WERI-Rb-1 (cell line): Measurements from ENCODE around the gene NRP2.

Experiments used
- DNase-seq: peaks from one replicate; pipeline ENCODE4 v3.0.0-alpha.2; 2020
- H3K27ac ChIP-seq: fragments of 250-450 bp; sonication (Bioruptor Pico); 2 replicates; pipeline ENCODE4 v1.5.1; 2020; ENCODE audit warnings: mild to moderate bottlenecking, moderate library complexity
- H3K27me3 ChIP-seq: fragments of 250-450 bp; sonication (Bioruptor Pico); 2 replicates; pipeline ENCODE4 v1.5.1; 2021; ENCODE audit warnings: mild to moderate bottlenecking, low read depth, moderate library complexity; ENCODE audit not compliant: insufficient read depth, severe bottlenecking
- H3K36me3 ChIP-seq: fragments of 250-450 bp; sonication (Bioruptor Pico); 2 replicates; pipeline ENCODE4 v1.5.1; 2020; ENCODE audit warnings: mild to moderate bottlenecking, moderate library complexity
- H3K4me3 ChIP-seq: 2 replicates; pipeline ENCODE4 v1.5.1; 2011; ENCODE audit warnings: low read depth, mild to moderate bottlenecking, control low read depth, low read length
- H3K9me3 ChIP-seq: fragments of 250-450 bp; sonication (Bioruptor Pico); 2 replicates; pipeline ENCODE4 v1.5.1; 2021; ENCODE audit warnings: mild to moderate bottlenecking, moderate library complexity; ENCODE audit not compliant: severe bottlenecking
- CTCF ChIP-seq: IDR thresholded peaks from 2 replicates; pipeline ENCODE4 v1.5.1; 2011; ENCODE audit warnings: low read depth, mild to moderate bottlenecking, control low read depth, inconsistent platforms, low read length

NRP2 gene

GRCh38 chr2:205805136-205805535 lies 122.8 kb downstream of the NRP2 start:
- H3K27me3 ChIP-seq = no peaks in the 10 kb centered on the region
- TF ChIP-seq CTCF = no peak
- H3K36me3 ChIP-seq = no peaks in the 10 kb centered on the region
- no peaks in the 10 kb centered on the region for H3K9me3 ChIP-seq
- DNase-seq = no peak
- H3K27ac ChIP-seq = peak overlapping the region; percentile 36
- H3K4me3 ChIP-seq = no peak overlapping the region

- no peaks in the 10 kb centered on the region for H3K27me3 ChIP-seq
- TF ChIP-seq CTCF = no peak
- H3K27ac ChIP-seq = no peak overlapping the region
- H3K36me3 ChIP-seq = no peaks in the 10 kb centered on the region
- DNase-seq = no peak
- H3K4me3 ChIP-seq = no peak overlapping the region
- no peaks in the 10 kb centered on the region for H3K9me3 ChIP-seq
Observed at GRCh38 chr2:205806143-205806905, 124.0 kb downstream of the NRP2 start.

GRCh38 chr2:205807229-205807628 lies 124.9 kb downstream of the NRP2 start:
- H3K4me3 ChIP-seq = no peak overlapping the region
- H3K27ac ChIP-seq = no peak overlapping the region
- H3K27me3 ChIP-seq = no peaks in the 10 kb centered on the region
- no peaks in the 10 kb centered on the region for H3K36me3 ChIP-seq
- TF ChIP-seq CTCF = no peak
- H3K9me3 ChIP-seq = no peaks in the 10 kb centered on the region
- DNase-seq = no peak

GRCh38 chr2:205807758-205808157 lies 125.5 kb downstream of the NRP2 start:
- H3K9me3 ChIP-seq = no peaks in the 10 kb centered on the region
- H3K27ac ChIP-seq = no peak overlapping the region
- H3K4me3 ChIP-seq = no peak overlapping the region
- no peak for TF ChIP-seq CTCF
- no peaks in the 10 kb centered on the region for H3K27me3 ChIP-seq
- no peak for DNase-seq
- no peaks in the 10 kb centered on the region for H3K36me3 ChIP-seq

- no peaks in the 10 kb centered on the region for H3K36me3 ChIP-seq
- no peak for TF ChIP-seq CTCF
- no peak for DNase-seq
- no peak overlapping the region for H3K27ac ChIP-seq
- H3K9me3 ChIP-seq = no peaks in the 10 kb centered on the region
- no peaks in the 10 kb centered on the region for H3K27me3 ChIP-seq
- no peak overlapping the region for H3K4me3 ChIP-seq
Observed at GRCh38 chr2:205808486-205809121, 126.3 kb downstream of the NRP2 start.
